ENCODE results near the gene CDKN2A. TPM values are rescaled to one million over a fixed set of nuclear protein-coding genes. Genes with fewer than 3 reads are reported as not detected.

CDKN2A gene
- total RNA-seq, 1 experiment from 2014 or later = 0.35 TPM

DNA sequence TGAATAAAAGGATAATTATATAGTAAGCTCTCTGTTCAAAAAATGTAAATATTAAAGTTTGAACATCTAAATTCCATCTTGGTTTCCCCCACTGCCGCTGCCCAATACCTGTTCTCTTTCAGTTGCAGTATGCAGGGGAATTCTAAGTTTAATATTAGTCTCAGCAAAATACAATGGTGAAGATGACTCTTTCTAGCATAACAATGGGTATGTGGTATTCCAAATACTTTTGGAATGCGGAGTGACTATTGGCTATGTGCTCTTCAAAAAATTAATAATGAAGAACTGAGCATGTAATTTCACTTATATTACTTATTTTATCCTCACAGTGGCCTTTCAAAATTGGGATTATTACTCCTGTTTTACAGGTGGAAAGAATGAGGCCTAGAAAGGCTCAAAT, 3.8 kb upstream of the CDKN2A start:
- H2BK5ac ChIP-seq (ENCODE audit: insufficient read length, low read length) = no peak overlapping the region
- no peak overlapping the region for H2BK120ac ChIP-seq (ENCODE audit: low read depth, low read length, poor library complexity, severe bottlenecking)
- no CpG with 5 or more reads among the region's 2 CpGs for WGBS (ENCODE audit: extremely low coverage, insufficient read length, low lambda C conversion rate)
- H2BK15ac ChIP-seq (ENCODE audit: low read depth, low read length) = no peak overlapping the region
- H3K9me3 Mint-ChIP-seq = no peaks in the 10 kb centered on the region
- H3K27me3 Mint-ChIP-seq (ENCODE audit: low read depth) = peaks cover 91% of the 10 kb centered on the region
- H4K5ac ChIP-seq (ENCODE audit: insufficient read length, low read depth, low read length) = no peak overlapping the region
- H3K9me3 ChIP-seq (ENCODE audit: control insufficient read depth, low read depth, low read length) = no peaks in the 10 kb centered on the region
- no peak overlapping the region for H3K14ac ChIP-seq (ENCODE audit: insufficient read depth, low read length)
- H3K4me1 ChIP-seq (ENCODE audit: insufficient read depth, low read length) = peaks cover 3% of the 10 kb centered on the region; the same call in 1 of the 2 replicates
- H3K4me2 ChIP-seq (ENCODE audit: insufficient read depth, insufficient read length, low read length) = no peak overlapping the region
- no peaks in the 10 kb centered on the region for H3K79me1 ChIP-seq (ENCODE audit: insufficient read depth, low read depth, low read length, poor library complexity, severe bottlenecking)
- TF ChIP-seq CTCF (conservative IDR thresholded peaks at IDR 0.05) = no peak
- H2BK12ac ChIP-seq (ENCODE audit: insufficient read length, low read depth, low read length) = no peak overlapping the region
- H2AK5ac ChIP-seq (ENCODE audit: insufficient read length, low read length) = no peak overlapping the region
- no peak for DNase-seq
- H3K4ac ChIP-seq (ENCODE audit: low read depth, low read length) = no peak overlapping the region
- H2BK20ac ChIP-seq (ENCODE audit: low read depth, low read length, poor library complexity, severe bottlenecking) = no peak overlapping the region
- H3K36me3 Mint-ChIP-seq (ENCODE audit: insufficient read depth in 1 of 3, low read depth in 3 of 3) = no peaks in the 10 kb centered on the region
- no peak overlapping the region for H3K27ac Mint-ChIP-seq
- H3K23ac ChIP-seq (ENCODE audit: insufficient read length, low read depth, low read length) = no peak overlapping the region
- no peak overlapping the region for H4K91ac ChIP-seq (ENCODE audit: insufficient read length, low read depth, low read length)
- H3T11ph ChIP-seq (ENCODE audit: low read length) = no peak overlapping the region
- peaks cover 28 to 41% of the 10 kb centered on the region in 2 experiments for H3K4me1 Mint-ChIP-seq
- H3K27ac ChIP-seq (ENCODE audit: insufficient read length, low read depth, low read length) = no peak overlapping the region
- H3K18ac ChIP-seq (ENCODE audit: insufficient read length, low read depth, low read length) = no peak overlapping the region
- no peak overlapping the region for H3K56ac ChIP-seq (ENCODE audit: insufficient read length, low read depth, low read length)
- no peaks in the 10 kb centered on the region for H3K79me2 ChIP-seq (ENCODE audit: insufficient read depth, low read length)
- peaks cover 21% of the 10 kb centered on the region; the same call in 1 of the 2 replicates for H3K27me3 ChIP-seq (ENCODE audit: insufficient read depth, low read length)
- no peak overlapping the region for H3K9ac ChIP-seq (ENCODE audit: extremely low read depth, insufficient read length, low read length)
- H3K4me3 Mint-ChIP-seq = no peak overlapping the region
- no peak overlapping the region for H2AFZ ChIP-seq (ENCODE audit: low read length)
- H4K8ac ChIP-seq (replicated peaks; ENCODE audit: insufficient read length, low read depth, low read length) = no peak overlapping the region
- peaks cover 4% of the 10 kb centered on the region for H4K20me1 ChIP-seq (ENCODE audit: control insufficient read depth, insufficient read depth, insufficient read length)
- H3K23me2 ChIP-seq (ENCODE audit: insufficient read length, low read depth, low read length, poor library complexity, severe bottlenecking) = peaks cover 17% of the 10 kb centered on the region

Data from H9 (cell line).